ENCODE measurements around the gene CILP2.

DNA sequence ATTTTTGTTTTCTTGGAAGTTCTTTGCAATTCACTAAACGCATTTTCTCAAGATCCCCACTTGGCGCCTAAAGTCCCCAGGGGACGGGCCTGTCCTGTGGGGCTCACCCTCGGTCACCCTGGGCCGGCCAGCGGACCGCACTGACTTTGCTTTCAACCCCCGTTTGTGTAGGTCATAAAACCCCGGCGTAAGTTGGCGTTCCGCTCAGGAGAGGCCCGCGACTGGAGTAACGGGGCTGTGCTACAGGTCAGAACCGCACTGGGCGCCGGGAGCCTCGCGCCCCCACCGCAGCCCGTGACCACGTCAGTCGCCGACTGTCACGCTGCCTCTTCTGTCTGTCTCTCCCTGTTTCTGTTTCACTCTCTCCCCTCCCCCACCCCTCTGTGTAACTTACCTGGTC lies 36.3 kb upstream of the CILP2 start:
- TF ChIP-seq CTCF (IDR thresholded peaks at IDR 0.05) (no peak), POLR2A (IDR thresholded peaks at IDR 0.05) (no peak)
